GM21576 (cell line): ENCODE data around the gene TRAF3IP1.

ENCODE experiments used
- ATAC-seq: cut with Tn5 transposase; IDR thresholded peaks from one replicate; pipeline ENCODE4 v1.9.1; 2021; ENCODE audit warnings: mild to moderate bottlenecking, moderate library complexity; ENCODE audit not compliant: unreplicated experiment

The TRAF3IP1 gene

DNA sequence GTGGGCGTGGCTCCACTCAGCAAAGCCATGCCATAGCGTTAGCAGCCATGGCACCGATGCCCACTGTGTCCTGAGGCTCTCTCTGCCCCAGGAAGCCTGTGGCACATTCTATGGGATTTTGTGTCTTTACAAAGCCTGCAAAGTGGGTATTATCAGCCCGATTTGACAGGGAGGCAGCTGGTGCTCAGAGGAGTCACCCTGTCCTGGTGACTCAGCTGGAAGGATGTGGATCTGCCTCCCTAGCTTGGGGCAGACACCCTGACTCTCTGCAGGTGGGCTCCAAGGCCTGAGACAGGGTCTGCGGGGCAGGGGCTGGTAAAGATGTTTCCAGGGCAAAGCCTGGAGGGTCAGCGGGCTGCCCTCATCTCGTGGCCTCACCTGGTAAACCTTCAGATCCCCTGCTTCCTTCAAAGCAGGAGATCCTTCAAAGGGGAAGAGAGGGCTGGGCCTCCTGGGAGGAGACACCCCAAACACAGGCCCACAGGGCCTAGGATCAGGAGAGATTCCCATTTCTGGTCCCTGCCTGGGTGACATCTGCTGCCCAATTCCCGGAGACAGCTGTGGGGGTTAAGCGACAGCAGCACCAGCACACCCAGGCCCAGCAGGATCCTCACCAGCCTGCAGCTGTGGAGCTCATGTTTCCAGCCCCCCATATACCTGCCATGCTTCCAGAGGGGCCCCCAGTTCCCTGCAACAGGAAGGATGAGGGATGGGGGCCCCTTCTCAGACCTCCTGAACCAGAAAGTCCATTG lies 103.4 kb downstream of the TRAF3IP1 start:
- ATAC-seq, result no peak

DNA sequence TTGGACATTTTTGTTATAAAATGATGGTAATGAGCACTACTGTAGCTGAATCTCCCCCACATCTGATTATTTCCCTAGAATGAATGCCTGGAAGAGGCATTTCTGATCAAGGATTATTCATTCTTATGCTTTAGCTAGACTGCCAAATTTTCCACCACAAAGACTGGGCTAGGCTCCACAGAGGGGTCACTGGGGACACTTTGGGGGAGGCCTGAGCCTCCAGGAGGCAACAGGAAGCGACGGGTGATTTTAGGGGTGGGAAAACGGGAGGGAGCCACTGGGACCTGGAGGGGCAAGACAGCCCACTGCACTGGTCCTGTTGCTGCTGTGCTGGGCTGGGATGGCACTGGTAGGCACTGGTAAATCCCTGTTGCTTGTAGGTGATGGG lies 104.0 kb downstream of the TRAF3IP1 start:
- ATAC-seq, result no peak

DNA sequence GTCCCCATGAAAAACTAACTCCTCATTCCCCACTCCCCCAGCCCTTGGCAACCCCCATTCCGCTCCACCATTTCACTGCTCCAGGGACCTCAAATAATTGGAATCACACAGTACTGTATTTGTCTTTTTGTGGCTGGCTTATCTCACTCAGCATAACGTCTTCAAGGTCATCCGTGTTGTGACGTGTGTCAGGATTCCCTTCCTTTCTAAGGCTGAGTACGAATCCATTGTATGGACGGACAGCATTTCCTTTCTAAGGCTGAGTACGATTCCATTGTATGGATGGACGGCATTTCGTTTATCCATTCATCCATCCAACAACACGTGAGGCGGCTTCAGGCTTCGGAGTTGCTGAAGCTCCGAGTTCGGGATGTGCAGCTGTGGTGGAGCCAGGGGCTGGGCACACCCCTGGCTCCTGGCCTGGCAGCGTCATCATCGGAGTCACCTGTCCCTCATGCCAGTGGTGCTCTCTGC lies 105.2 kb downstream of the TRAF3IP1 start:
- no peak for ATAC-seq

DNA sequence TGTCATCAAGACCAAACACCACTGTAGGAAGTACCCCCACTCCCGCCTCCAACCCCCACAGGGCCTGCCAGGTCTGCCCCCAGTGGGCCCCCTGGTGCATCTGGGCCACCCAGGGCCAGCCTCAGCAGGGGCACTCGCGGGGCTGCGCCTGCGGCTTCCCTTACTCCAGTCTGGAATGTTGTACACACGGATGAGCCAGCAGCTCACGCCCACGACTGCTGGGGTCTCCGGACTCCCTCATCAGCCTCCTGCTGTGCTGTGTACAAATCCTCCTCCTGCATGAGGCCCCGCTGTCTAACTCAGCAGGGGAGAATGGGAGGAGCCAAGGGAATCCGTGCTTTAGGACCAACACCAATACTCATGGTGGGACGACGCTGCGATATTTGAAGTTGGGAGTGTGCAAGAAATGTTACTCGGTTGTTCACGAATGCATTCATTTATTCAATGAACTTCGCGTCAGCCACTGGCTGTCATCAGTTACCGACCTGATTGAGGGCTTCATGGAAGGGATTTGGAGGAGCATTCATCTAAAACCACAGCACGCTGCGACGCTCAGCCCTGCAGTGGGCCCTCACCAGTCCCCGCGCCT lies 105.8 kb downstream of the TRAF3IP1 start:
- ATAC-seq, result peak; percentile 11

DNA sequence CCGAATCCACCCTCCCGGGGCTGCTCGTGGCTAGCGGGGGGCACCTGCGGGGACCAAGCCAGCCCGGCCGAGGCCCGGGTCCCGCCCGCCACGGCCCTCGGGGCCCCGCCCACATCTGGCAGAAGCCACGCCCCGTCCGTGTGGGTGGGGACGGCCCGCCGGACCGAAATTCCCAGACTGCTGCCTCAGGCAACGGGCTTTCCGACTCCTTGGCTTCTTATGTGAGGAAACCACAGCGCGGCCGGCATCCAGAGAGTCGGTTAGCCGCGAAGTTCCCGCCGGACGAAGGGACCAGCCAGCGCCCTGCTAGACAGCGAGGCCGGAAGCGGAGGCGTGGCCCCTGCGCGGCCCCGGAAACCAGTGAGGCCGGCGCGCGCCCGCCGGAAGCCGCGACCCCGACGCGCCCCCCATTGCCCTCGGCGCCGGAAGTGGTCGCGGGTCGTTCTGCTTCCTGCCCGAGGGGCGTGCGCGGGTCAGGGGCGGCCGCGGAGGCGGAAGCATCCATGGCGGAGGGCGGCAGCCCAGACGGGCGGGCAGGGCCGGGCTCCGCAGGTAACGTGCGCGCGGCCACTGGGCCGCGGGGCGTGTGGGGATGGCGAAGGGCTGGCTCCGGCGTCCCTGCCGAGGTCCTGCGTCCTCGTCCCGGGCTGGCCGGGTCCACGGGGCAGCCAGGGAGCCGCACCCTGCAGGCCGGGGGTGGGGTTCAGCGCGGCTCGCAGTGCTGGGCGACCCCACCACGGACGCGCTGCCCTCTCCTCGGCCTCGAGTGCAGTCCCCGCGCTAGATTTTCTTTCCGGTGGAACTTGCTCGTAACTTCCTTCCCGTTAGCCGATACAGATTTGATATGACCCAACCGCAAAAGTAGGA lies 106.5 kb downstream of the TRAF3IP1 start, which contains the start of gene ASB1:
Gene ASB1, plus strand, starts transcription at position 360 of the 867 bp plus-strand sequence. Its CDS starts 144 bp downstream, at position 504.
- ATAC-seq, result peak; percentile 76

DNA sequence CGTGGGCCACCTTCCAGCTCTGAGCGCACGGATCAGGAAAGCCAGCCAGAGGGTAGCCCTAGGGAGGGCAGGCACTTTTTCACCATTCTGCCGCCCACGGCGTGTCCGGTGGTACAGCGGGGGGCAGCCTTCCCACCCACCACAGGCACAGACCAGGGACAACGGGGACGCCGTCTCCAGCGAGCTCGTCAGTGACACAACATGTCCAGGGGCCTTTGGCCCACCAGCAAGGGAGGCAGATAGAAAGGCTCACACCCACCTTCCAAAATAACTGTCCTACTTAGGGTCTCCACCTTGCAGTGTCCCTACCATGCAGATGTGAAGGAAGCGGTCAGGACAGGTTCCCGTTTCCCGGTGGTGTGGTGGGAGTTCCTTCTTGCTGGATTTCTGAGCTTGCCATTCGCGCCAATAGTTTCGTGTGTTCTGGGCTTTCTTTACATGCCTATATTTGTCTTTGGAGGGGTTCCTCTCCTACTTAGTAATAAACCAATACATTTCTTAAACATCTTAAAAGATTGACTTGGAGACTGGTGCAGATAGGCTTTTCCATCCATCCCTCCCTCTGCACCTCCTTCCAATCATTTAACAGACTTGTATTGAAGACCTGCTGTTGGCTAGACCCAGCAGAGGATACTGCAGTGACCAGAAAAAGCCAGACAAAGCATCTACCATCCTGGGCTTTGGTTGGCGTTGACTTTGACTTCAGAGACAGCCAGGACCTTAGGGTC lies 107.3 kb downstream of the TRAF3IP1 start:
- no peak for ATAC-seq

DNA sequence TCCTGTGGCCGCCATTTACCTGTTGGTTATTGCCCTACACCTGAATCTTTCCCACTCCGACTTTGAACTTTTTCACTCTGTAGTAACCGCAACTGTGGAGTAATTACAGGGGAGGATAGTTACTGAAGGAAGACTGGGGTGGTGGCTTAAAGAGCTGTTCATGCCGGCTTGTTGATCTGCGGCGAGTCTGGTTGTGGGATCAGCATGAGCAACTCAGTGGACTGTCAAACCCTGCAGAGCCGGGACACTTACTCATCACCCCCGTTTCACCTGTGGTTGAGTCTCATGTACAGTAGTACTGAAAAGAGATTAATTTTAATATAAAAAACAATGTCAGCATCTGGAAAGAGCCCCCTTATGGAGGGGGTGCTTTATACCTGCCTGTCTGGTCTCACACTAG lies 108.5 kb downstream of the TRAF3IP1 start:
- no peak for ATAC-seq

DNA sequence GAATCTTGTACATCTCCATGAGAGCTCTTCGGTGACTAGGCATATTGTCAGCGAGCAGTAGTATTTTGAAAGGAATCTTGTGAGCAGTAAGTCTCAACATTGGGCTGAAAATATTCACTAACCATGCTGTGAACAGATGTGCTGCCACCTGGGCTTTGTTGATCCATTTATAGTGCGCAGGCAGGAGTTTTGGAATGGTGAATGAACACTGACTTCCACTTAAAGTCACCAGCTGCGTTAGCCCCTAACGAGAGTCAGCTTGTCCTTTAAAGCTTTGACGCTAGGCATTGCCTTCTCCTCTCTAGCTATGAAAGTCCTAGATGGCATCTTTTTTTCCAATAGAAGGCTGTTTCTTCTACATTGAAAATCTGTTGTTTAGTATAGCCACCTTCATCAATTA lies 110.5 kb downstream of the TRAF3IP1 start:
- ATAC-seq, result no peak

DNA sequence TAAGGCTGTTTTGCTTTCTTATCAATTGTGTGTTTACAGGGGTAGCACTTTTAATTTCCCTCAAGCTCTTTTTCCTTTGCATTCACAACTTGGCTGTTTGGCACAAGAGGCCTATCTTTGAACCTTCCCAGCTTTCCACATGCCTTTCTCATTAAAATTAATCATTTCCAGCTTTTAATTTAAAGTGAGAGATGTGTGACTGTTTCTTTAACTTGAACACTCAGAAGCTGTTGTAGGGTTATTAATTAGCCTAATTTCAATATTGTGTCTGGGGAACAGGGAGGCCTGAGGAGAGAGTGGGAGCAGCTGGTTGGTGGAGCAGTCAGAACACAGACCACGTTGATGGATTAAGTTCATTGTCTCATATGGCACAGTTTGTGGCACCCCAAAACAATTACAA lies 111.1 kb downstream of the TRAF3IP1 start:
- no peak for ATAC-seq

DNA sequence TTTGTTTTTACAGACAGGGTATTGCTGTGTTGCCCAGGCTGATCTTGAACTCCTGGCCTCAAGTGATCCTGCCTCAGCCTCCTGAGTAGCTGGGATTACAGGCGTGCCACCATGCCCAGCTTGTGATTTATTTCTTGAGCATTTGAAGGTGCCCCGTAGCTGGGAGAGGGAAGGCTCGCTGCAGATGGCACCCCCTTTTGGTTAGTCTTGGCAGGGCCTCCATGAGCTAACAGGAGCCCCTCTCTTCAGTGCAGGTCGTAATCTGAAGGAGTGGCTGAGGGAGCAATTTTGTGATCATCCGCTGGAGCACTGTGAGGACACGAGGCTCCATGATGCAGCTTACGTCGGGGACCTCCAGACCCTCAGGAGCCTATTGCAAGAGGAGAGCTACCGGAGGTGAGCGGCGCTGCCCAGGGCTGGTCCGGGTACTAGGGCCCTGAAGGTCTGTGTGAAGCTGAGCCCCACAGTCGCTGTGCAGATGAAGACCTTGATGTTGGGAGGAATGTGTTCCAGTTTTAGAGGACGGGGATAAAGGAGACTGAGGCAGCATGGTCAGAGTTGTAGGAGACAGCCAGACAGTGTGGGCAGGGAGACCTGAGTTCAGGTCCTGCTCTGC lies 113.1 kb downstream of the TRAF3IP1 start:
- no peak for ATAC-seq

DNA sequence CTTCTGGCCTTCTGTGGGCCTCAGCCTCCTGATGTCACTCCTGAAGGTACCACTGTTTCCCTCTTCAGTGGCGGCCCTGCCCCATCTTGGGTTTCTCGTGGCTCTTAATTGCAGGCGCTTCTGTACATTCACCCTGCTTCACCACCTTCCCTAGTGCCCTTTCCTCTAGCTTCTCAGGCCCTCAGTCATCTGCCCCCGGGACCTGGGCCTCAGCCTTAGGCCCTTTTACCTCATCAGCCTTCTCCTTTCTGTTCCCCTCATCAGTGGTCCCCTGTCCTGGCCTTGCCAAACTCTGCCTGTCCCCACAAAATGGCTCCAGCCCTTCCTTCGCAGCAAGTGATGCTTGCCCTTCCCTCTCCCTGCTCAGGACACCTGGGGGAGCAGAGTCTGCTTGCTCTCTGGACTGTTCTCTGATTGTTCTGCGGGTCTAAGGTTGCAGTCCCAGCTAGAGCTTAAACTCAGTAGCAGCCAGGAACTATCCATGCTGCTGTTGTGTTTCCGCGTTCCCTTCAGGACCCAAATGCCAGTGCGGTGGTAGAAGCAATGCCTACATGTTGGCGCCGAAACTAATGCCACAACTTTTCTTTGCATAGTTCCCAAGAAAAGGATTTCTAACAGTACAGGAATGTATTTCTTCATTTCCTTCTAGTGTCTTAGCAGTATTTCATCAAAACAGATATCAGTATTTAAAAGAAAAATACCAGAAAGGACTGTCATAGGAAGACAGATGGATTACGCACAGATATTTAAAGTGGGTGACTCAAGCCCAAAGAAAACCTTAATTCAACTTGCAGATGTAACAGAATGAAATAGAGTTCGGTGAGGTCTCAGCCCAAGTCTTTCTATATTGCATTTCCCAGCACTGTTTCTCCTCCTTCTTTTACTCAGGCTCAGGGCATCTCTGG lies 113.9 kb downstream of the TRAF3IP1 start:
- ATAC-seq, result no peak

DNA sequence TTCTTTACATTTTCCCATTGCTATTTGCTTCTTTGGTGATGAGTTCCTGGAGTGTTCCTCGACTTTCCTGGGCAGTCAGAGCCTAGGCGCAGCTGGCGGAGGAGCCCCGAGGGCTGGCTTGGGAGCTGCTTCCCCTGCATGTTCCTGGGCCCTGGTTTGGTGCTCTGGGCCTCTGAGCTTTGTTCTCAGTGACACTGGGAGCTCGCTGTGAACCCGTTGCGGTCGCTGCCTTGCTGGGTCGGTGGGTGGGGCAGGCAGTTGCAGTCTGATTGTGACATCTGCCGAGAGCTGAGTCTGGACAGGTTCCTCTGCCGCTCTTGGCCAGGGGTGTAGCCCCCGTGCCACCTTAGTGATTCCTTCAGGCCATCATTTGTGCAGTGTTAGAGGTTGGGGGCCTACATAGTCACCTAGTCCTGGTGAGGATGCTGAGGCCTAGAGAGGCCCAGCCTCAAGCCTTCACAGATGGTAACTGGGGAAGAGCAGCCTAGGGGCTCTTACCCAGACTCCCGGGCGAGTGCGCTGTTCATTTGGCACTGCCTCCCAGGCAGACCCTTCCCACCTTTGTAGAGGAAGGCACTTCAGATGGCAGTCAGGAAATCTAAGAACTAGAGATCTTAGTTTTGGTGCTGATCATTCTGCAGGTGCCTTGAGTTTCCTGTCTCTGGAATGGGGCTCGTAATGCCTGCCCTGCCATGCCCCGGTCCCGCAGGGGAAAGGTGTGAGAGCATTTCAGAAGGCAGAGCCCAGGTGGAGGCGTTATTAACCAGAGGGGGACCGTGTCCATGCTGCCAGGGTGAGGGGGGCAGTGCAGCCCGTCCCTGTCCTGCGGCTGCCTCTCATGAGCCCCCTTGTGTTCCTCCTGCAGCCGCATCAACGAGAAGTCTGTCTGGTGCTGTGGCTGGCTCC lies 114.8 kb downstream of the TRAF3IP1 start:
- ATAC-seq, result no peak

DNA sequence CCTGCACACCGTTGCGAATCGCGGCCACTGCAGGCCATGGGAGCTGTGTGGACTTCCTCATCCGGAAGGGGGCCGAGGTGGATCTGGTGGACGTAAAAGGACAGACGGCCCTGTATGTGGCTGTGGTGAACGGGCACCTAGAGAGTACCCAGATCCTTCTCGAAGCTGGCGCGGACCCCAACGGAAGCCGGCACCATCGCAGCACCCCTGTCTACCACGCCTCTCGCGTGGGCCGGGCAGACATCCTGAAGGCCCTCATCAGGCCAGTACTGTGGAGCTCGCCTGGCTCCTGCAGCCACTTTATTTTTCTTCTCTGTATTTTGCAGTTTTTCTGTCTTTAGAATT lies 115.4 kb downstream of the TRAF3IP1 start:
- no peak for ATAC-seq

DNA sequence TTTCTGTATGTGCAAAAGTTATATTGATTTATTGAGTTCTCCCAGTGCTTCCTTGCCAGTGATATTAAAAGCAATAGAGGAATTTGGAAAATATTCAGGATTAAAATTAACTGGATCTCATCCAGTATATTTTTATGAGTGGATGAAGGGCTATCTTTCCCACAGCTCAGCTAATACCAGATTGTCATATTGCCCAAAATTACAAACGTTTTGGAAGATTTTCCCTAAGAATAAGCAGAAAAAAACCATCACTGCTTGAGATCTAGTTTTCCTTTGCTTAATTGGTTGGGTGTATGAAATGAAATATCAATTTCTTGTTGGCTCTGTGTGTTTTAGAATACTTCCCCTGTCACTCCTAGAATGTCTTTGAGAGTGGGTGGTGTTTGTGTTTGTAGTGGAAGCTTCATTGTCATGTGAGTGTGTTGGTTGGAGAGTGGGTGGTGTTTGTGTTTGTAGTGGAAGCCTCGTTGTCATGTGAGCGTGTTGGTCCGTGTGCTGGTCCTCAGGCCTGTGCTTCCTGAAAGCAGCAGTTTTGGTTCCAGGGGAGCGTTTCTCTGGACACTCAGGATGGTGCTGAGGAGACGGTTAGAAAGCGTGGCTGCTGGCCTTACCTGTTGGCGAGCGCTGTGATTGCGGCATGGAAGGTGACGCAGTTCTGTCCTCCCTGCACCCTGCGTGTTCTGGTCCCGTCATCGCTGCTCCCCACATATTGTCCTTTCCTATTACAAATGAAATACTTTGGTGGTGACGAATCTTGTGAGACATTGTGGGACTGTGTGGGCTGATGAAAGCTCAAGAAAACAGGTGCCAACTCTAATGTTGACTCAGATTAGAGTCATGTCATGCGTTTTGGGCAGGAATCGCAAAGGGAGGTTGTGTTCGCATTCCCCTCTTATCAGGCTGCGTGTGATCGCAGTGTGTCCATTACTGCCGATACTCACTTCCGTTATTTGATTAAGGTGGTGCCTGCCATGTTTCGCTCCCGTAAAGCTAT lies 118.8 kb downstream of the TRAF3IP1 start:
- ATAC-seq, result no peak

DNA sequence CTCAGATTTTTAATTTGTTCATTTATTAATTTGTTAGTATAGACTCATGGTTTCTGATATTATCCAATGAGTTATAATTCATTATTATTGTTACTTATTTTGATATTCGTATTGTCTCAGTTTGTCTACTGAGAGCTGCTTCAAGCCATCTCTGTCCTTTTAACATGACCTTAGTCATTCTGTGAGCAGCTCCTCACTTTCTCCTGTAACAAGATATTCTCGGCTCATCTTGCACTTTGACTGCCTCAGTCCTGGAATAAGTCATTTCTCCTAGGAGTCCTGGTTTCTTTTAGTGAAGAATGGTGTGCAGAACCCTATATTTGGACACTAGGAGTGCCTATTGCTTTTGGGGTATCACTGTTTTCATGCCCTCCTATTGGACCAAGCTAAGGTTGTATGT lies 119.6 kb downstream of the TRAF3IP1 start:
- no peak for ATAC-seq

DNA sequence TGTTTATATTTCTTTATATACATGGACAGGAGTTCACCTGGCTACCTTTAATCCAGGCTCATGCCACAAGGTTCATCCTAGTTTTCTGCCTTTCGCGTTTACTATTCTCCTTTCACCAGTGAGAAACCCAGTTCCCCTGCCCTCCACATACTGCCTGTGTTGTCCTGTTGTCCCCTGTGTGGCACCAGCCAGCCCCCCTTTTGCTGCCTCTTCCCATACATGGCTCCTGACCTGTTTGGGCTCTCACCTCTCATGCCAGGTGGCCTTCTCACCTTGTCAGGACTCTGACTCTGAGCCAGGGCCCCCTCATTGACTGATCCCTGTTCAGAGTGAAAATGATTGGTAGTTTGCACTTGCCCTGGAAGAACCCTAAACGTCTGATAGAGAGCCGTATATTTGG lies 120.0 kb downstream of the TRAF3IP1 start:
- ATAC-seq, result no peak

DNA sequence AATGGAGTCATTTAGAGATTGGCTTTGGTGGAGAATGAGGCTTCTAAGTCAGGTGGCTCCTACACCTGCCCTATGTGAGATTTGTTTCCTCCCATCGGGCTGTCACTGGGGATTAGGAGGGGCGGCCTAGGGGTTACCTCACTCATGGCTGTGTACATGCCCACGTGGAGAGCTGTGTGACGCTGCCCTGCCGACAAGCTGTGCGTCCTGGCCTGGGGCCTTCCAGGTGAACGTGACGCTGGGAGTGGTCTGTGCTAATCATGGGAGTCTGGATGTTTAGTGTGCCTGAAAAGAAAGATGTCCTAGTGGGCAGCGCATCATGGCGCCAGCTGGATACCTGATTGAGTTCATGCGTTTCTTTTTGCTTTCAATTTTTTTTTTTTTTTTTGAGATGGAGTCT lies 120.4 kb downstream of the TRAF3IP1 start:
- ATAC-seq, result no peak
